Stimulated activated effector memory CD8-positive, alpha-beta T cell treated with anti-CD3 and anti-CD28 coated beads, Interleukin-12 subunit alpha, Interleukin-12 subunit beta, amount 100 ng/mL, for 72 hours (primary cell): ENCODE measurements around the gene ACOX3.
"Not testable (repeated sequence)": the region's sequence is repeated elsewhere in the genome, so short reads cannot be mapped to it uniquely, and the experiment has no call there.

Experiments used
- ATAC-seq: fragments of 150-1000 bp; cut with Tn5 transposase; 2 replicates; pipeline ENCODE4 v1.10.0; 2021
- DNase-seq, 2 donors: peaks; one replicate each; pipeline ENCODE4 v3.0.0; 2021 to 2022; ENCODE audit warnings: low spot score in 2 of 2
- H3K27ac Mint-ChIP-seq: one replicate; pipeline ENCODE4 v1.8.0; 2022; ENCODE audit warnings: mild to moderate bottlenecking, mixed read lengths
- H3K36me3 Mint-ChIP-seq: one replicate; pipeline ENCODE4 v1.8.0; 2022; ENCODE audit warnings: mild to moderate bottlenecking, mixed read lengths
- H3K4me1 Mint-ChIP-seq: one replicate; pipeline ENCODE4 v1.8.0; 2022; ENCODE audit warnings: mixed read lengths
- H3K4me3 Mint-ChIP-seq: one replicate; pipeline ENCODE4 v1.8.0; 2022; ENCODE audit warnings: mild to moderate bottlenecking, mixed read lengths
- H3K9me3 Mint-ChIP-seq: one replicate; pipeline ENCODE4 v1.8.0; 2022; ENCODE audit warnings: mixed read lengths

The ACOX3 gene

DNA sequence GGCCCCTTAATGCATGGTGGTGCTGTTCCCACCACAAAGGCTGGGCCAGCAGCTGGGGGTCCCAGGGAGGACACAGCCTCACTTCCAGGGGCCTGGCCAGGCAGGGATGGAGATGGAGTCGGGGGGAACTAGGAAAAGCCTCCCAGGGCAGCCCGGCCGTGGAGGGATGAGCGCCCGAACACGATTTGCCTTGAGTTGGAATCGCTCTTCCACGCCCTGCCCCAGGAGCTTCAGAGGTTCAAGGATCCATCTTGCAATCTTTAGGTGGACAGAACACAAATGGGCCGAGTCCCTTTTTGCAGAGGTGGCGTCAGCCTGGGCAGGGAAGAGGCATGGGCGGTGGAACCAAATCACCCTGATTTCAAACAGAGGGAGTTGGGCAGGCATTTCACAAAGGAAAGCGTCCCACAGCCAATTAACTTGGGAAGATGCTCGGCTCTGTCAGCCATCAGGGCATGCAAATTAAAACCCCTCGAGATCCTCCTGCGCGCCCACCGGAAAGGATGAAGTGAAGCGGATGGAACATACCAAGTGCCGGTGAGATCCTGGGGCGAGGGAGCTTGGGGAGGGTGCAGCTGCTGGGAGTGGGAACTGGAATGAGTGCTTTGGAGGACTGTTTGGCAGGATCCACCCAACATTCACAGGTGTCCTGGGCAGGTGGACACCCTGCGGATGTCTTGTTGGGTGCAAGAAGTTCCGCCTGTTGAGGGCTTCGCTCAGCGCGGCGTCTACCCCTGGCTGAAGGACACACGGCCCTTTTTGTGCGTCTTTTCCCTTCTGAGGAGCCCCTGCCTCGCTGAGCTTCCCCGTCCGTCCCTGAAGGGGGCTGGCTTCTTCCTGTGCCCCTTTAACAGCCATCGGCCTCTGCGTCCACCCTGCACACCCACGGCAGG lies 95.2 kb downstream of the ACOX3 start:
- no peaks in the 10 kb centered on the region for H3K4me1 Mint-ChIP-seq
- no peaks in the 10 kb centered on the region for H3K36me3 Mint-ChIP-seq
- DNase-seq (no peak), ATAC-seq (no peak)
- H3K27ac Mint-ChIP-seq, result no peak overlapping the region
- H3K9me3 Mint-ChIP-seq, result no peaks in the 10 kb centered on the region
- H3K4me3 Mint-ChIP-seq, result no peak overlapping the region

DNA sequence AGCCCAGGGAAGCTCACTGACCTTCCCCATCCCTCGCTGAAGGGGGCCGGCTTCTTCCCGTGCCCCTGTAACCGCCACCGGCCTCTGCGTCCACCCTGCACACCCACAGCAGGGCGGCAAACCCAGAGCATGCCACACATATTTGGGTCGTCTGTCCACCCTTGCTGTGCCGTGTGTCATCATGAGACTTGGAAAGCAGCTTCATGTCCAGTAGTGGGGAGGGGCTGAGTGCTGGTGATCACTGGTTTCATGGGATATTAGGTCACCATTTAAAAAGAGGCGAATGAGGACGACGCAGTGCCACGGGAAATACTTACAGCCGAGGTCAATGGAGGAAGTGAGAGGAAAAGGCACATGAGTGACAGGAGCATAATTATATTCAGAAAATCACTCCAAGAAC lies 96.1 kb downstream of the ACOX3 start:
- DNase-seq, result no peak
- ATAC-seq, result no peak
- Mint-ChIP-seq H3K9me3 (no peaks in the 10 kb centered on the region), H3K27ac (no peak overlapping the region), H3K4me1 (no peaks in the 10 kb centered on the region), H3K36me3 (no peaks in the 10 kb centered on the region), H3K4me3 (no peak overlapping the region)

DNA sequence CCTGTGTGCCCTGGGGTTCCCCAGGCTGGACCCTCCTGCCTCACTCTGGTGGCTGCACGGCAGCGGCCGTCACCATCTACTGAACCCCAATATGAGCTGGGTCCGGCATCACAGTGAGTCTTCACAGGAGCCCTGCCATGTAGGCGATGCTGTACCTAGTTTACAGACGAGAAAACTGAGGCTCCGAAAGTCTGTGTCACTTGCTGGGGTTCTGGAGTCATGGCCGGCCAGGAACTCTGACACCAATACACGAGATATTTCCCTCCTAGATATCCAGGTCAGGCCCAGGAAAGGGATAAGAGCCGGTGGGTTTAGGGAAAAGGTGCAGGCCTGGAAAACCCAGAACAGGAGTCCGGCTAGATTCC lies 96.6 kb downstream of the ACOX3 start:
- DNase-seq (no peak), ATAC-seq (no peak)

DNA sequence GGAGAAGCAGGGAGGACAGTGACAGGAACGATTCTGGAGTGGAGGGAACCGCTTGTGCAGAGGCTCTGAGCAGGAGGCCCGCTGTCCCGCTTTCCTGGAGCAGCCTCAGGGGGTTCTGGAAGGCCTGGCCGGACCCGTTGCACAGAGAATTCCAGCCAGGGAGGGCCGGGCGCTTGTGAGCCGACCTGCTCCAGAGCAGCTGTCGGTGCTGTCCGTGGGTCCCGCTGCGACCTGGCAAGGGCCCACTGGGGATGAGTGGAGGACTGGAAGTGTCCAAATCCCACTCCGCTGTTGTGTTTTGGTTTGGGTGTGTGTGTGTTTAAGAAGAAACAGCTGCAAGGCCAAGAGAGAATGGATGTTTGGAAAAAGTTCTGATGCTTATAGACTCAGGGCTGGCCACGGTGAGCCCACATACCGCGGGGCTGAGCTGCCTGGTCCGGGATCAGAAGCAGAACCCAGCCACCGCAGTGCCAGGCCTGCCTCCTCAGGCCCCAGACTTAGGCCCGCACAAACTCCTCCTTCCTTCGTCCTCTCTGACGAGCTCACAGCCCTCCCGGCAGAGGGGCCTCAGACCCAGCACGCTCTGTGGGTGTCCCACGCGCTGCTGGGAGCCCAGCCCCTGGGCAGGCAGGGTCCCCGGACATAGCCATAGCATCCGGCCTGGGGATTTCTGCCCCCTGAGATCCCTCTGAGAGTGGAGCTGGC lies 97.1 kb downstream of the ACOX3 start:
- Mint-ChIP-seq H3K4me3 (no peak overlapping the region), H3K4me1 (no peaks in the 10 kb centered on the region), H3K9me3 (no peaks in the 10 kb centered on the region)

More for the DNA sequence above, 96.6 kb downstream of the ACOX3 start:
- H3K9me3 Mint-ChIP-seq, result no peaks in the 10 kb centered on the region
- no peak overlapping the region for H3K4me3 Mint-ChIP-seq
- no peaks in the 10 kb centered on the region for H3K4me1 Mint-ChIP-seq
- H3K36me3 Mint-ChIP-seq, result no peaks in the 10 kb centered on the region
- H3K27ac Mint-ChIP-seq, result no peak overlapping the region

DNA sequence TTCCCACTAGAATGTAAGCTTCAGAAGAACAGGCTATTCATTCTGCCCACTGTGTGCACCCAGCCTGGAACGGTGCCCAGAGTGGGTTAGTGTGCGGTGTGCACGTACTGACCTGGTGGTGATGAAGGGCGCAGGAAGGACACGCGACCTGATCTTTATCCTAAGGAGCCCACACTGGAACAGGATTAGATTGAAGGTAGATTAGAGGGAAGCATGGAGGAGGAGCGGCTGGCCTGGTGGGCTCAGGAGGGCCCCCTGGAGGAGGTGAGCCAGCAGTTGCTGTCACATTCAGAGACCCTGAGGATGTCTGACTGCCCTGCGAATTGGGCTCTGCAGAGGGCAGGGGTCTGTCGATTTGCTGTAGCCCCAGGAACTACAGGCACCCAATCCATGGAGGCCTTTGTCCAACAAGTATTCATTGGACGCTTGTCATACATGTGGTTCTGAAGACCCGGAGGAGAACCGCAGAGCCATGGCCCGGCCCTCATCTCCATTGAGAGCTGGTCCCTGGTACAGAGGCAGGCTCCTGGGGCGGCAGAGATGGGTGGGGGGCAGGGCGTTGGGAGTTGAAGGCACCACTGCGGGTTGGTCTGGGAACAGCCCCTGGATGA lies 97.8 kb downstream of the ACOX3 start:
- H3K9me3 Mint-ChIP-seq, result no peaks in the 10 kb centered on the region
- no peak overlapping the region for H3K4me3 Mint-ChIP-seq
- no peaks in the 10 kb centered on the region for H3K36me3 Mint-ChIP-seq
- no peak for ATAC-seq
- H3K4me1 Mint-ChIP-seq, result no peaks in the 10 kb centered on the region
- no peak overlapping the region for H3K27ac Mint-ChIP-seq
- no peak for DNase-seq

More for the DNA sequence above, 97.1 kb downstream of the ACOX3 start:
- no peak for DNase-seq
- no peak for ATAC-seq
- Mint-ChIP-seq H3K27ac (no peak overlapping the region), H3K36me3 (no peaks in the 10 kb centered on the region)

DNA sequence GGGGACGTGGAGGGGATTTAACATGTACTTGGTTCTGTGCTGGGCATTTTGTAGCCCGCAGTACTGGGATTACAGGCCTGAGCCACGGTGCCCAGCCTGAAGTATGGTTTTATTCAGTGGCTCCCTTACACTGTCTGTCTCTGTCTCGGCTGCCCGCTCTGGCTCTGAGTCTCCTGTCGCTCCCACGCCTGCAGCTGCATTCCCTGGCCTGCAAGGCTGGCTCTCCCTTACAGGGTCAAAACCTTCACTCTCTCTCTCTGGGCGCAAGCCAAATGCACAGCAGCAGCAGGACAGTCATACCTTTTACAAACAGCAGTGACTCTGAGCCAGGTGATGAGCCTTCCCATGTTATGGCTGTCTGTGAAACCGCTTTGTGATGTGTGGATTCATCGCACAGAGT lies 98.8 kb downstream of the ACOX3 start:
- Mint-ChIP-seq H3K4me3 (no peak overlapping the region), H3K4me1 (no peaks in the 10 kb centered on the region), H3K36me3 (no peaks in the 10 kb centered on the region), H3K9me3 (no peaks in the 10 kb centered on the region), H3K27ac (no peak overlapping the region)
- ATAC-seq (no peak), DNase-seq (no peak)

DNA sequence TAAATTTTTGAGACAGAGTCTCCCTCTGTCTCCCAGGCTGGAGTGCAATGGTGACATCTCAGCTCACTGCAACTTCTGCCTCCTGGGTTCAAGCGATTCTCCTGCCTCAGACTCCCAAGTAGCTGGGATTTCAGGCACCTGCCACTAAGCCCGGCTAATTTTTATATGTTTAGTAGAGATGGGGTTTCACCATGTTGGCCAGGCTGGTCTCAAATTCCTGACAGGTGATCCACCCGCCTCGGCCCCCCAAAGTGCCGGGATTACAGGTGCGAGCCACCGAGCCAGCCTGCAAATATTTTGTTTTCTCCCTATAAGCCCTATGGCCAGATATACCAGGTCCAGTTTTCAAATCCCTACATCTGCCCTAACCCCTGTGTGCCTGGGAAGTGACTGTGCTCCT lies 99.2 kb downstream of the ACOX3 start:
- not testable (repeated sequence) for ATAC-seq, H3K27ac Mint-ChIP-seq, H3K4me1 Mint-ChIP-seq, H3K9me3 Mint-ChIP-seq, DNase-seq, H3K36me3 Mint-ChIP-seq, H3K4me3 Mint-ChIP-seq

DNA sequence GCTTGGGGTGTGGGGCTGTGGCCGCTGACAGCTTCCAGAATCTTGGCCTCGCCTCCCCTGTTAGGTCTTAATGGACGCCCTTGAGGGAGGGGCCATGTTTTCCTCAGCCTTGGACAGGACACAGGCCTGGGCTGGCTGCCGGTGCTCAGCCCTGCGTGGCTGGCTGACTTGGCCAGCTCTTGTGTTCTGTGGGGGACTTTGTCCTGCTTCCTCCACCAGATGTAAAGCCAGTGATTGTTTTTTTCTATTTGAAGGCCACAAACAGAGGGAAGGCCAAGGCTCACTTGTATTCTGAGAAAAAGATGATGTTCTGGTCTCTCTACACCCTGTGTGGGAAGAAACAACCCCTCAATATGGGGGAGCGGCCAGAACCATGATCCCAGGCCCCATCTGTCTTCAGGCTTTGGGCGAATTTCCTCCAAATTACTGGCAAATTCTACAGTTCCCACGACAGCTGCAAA lies 99.7 kb downstream of the ACOX3 start:
- Mint-ChIP-seq H3K9me3 (peaks cover 3% of the 10 kb centered on the region), H3K4me3 (no peak overlapping the region), H3K27ac (no peak overlapping the region), H3K4me1 (no peaks in the 10 kb centered on the region), H3K36me3 (no peaks in the 10 kb centered on the region)
- no peak for DNase-seq
- ATAC-seq, result no peak

DNA sequence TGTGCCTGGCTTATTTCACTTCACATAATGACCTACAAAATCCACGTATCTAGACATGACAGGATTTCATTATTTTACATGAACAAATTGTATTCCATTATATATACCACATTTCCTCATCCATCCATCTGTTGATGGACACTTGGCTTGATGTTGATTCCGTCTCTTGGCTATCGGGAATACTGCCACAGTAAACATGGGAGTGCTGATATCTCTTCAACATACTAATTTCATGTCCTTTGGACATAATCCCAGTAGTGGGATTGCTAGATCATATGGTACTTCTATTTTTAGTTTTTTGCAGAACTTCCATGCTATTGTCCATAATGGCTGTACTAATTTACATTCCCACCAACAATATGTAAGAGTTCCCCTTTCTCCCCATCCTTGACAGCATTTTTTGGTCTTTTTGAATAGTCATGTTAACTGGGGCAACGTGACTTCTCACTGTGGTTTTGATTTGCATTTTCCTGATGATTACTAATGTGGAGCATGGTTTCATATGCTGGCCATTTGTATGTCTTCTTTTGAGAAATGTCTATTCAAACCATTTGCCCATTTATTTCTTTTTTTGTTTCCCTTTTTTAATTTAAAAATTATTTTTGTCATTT lies 102.1 kb downstream of the ACOX3 start:
- Mint-ChIP-seq H3K9me3 (peaks cover 3% of the 10 kb centered on the region), H3K4me1 (no peaks in the 10 kb centered on the region), H3K4me3 (no peak overlapping the region), H3K27ac (no peak overlapping the region), H3K36me3 (no peaks in the 10 kb centered on the region)
- no peak for DNase-seq
- no peak for ATAC-seq

DNA sequence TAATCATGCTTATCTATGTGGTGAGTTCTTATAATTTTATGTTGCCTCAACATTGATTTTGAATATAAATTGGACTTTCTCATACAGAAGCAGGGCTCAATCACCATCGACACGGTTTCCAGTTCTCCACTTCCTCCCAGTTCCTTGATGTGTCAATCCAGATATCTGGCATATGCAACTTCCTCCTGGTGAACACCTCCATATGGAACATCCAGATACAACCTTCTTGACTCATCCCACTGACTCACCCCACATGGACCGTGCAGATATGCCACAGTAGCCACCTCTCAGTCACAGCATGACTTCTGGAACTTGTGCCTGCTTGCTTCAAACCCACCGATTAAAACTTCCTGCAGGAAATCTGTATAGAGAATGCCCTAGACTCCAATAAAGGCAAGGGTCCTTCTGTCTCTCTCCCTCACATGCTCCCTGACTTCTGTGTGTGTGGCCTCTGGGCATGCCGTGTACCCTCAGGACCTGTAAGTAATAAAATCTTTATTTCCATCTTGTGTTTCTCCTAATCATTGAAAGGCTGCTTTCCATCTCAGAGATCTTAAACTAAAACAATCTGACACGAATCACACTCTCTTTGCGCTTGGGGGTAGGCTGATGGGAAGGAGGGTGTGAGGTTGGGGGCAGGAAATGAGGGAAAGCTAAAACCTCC lies 104.0 kb downstream of the ACOX3 start:
- Mint-ChIP-seq H3K27ac (no peak overlapping the region), H3K36me3 (no peaks in the 10 kb centered on the region), H3K9me3 (peaks cover 8% of the 10 kb centered on the region), H3K4me3 (no peak overlapping the region), H3K4me1 (no peaks in the 10 kb centered on the region)
- no peak for DNase-seq
- no peak for ATAC-seq

DNA sequence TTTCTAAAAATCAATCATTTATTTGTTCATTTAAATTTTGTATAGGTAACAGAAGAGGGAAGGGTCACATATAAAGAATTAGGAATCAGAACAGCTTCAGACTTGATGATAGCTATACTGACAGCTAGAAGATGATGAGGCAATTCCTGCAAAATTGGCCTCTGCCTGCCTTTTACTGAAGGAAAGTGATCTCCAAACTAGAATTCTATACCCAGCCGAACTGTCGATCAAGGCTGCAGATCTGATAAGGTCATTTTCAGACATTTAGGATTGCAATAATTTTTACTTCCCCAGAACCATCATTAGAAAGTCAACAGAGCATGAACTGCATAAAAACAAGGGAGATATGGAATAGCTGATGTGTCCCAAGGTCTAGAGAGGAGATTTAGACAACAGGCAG lies 104.7 kb downstream of the ACOX3 start:
- Mint-ChIP-seq H3K27ac (no peak overlapping the region), H3K4me3 (no peak overlapping the region), H3K9me3 (peaks cover 8% of the 10 kb centered on the region), H3K36me3 (no peaks in the 10 kb centered on the region), H3K4me1 (no peaks in the 10 kb centered on the region)
- no peak for ATAC-seq
- no peak for DNase-seq

DNA sequence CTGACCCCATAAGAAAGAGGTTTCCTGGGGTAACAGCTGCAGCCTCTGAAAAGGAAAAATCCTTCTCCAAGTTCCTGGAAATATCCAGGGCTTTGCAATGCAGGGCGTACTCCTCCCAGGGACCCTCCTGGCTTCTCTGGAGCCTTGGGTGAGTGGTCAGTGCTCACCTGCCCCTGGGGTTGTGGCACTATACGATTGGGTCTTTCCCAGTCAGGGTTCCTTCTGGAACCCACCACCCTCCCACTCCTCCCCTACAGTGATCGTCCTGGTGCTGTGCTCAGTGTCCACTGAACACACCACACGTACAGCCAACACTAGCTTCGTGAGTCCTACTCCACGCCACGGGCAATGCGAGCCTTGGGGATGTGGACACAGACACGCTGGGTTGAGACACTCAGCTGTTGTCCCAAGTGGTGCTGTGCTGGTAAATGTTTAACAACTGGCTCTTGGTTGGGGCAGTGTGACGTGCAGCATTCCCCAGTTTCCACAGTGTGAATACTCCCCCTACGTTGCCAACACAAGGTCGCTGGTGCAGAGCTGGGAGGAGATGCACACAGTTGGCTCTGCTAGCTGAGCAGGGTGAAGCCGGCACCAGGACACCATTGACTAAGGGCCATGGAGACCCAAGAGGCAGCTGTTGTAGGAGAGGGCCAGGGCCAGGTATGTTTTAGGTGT lies 105.6 kb downstream of the ACOX3 start:
- DNase-seq (no peak), ATAC-seq (no peak)
- H3K27ac Mint-ChIP-seq, result no peak overlapping the region
- no peaks in the 10 kb centered on the region for H3K36me3 Mint-ChIP-seq
- no peaks in the 10 kb centered on the region for H3K4me1 Mint-ChIP-seq
- peaks cover 8% of the 10 kb centered on the region for H3K9me3 Mint-ChIP-seq
- H3K4me3 Mint-ChIP-seq, result no peak overlapping the region

DNA sequence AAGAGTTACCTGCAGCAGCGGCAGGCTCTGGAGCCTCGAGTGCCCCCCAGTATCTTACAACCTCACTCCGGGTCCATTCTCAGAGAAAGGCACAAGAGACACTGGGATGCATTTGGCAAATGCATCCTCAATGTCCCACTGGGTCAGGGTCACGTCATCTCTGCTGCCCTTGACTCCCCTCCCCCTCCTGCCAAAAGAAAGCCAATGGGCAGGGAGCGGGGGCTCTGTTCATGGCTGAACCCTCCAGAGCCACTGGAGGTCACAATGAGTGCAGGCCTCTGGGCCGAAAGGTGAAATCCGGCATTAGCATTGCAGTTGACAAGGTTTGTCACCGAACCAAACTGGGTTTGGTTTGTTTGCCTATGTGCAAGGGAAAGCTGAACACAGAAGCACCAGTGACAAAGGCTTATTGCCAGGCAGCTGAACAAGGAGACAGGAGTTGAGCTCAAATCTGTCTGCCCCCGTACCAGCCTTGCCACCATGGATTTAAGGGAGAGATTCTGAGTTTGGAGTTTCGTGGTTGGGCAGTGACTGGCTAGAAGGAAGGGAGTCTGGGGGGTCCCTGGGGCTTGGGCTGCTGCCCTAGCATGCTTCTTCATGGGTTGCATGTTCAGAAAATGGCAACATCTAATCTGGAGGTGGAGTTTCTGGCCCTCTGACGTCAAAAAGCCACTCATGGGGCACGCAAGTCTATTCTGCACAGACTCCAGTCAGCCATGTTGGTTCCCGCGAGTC lies 106.6 kb downstream of the ACOX3 start:
- Mint-ChIP-seq H3K4me3 (no peak overlapping the region), H3K4me1 (no peaks in the 10 kb centered on the region), H3K36me3 (no peaks in the 10 kb centered on the region), H3K27ac (no peak overlapping the region), H3K9me3 (peaks cover 8% of the 10 kb centered on the region)
- no peak for ATAC-seq
- no peak for DNase-seq

DNA sequence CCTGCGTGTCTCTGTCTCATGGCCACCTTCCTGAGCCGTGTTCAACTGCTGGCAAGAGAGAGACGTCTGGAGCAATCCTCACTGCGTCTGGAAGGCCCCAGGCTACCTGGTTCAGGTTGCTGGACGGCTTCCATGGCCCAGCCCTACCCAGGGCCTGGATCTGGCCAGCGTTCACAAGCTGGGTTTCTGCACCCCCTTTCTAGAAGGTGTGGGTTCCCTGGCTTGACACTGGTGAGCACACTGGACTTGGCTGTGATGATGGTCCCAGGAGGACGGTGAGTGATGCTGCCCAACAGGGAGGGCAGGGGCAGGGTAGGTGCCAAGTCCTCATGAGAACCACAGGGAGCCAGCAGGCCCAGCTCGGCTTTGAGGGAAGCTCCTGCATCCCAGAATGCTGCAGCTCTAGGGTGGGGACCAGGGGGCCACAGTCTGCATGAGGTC lies 107.6 kb downstream of the ACOX3 start:
- no peak for ATAC-seq
- H3K4me1 Mint-ChIP-seq, result no peaks in the 10 kb centered on the region
- peaks cover 8% of the 10 kb centered on the region for H3K9me3 Mint-ChIP-seq
- H3K36me3 Mint-ChIP-seq, result no peaks in the 10 kb centered on the region
- no peak for DNase-seq
- no peak overlapping the region for H3K27ac Mint-ChIP-seq
- no peak overlapping the region for H3K4me3 Mint-ChIP-seq
